NCI-H345 treated with DMSO at 0.1 percent for 48 hours (cell line): ENCODE results near the gene HUNK.

Experiments used
- DNase-seq: peaks from one replicate; lab custom pipeline; 2025; ENCODE audit not compliant: unreplicated experiment; lab: John Stamatoyannopoulos, UW

Gene HUNK

DNA sequence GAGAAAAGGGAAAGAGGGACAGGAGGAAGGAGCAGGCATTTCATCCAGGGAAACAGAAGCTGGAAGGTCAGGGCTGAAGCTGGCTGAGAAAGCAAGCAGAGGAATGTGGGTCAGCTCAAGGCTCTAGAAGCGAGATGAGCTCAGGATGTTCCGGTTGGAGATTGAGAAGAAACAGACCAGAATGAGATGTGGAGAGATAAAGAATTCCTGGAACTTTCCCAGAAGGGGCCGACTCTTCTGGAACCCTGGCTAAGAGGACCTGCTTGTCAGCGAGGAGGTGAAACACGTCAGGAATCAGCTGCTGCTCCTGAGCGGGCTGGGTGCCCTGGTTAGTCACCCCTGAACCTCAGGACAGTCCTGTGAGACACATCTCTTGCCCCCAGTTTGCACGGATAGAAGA is 75.9 kb downstream of the HUNK start:
- no peak for DNase-seq

DNA sequence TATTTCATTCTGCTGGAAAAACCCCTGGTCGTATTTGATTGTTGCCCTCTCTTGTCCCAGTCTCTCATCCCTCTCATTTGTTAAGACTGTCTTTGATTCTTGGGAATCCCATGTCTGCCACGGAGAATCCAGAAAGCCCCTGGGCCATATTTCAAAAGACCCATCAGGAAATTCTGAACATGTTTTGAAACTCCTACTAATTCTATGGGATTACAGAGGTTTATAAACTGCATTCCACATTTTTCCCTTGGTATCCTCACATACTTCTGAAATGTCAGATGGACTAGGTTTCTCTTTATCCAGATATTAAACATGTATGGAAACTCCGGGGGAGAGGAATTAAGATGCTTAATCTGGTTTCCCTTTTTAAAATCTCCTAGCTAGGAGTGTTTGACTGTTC is 80.0 kb downstream of the HUNK start:
- DNase-seq = no peak

DNA sequence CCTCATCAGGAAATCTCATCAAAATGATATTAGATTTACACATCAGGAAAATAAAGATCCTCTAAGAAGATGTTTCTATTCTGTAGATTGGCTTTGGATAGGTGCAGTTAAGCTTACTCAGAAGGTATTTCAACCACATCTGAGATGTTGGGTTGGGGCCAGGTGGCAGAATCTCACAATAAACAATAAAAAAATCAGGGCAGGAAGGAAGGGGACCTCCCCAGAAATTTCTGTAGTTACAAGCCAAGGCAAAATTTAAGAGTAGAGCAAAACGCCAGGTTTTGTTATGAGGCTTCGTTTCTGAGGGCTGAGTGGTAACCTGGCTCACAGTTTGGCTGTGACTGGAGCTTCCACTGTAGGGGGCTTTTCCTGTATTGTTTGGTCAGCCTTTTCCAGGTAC is 84.8 kb downstream of the HUNK start:
- no peak for DNase-seq

- DNase-seq = no peak
Observed at GRCh38 chr21:31959881-31960280, 87.1 kb downstream of the HUNK start.

DNA sequence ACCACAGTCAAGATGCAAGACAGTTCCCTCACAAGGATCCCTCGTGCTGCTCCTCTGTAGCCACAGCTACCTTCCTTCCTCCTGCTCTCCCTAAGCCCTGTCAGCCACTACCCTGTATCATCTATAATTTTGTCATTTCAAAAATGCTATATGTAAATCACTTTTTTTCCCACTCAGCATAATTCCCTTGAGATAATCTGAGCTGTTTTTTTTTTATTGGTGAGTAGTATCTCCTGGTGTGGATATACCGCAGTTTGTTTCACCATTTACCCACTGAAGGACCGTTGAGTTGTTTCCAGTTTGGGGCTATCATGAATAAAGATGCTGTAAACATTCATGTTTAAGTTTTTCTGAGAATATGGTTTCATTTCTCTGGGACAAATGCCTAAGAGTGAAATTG is 88.2 kb downstream of the HUNK start:
- DNase-seq = no peak

DNA sequence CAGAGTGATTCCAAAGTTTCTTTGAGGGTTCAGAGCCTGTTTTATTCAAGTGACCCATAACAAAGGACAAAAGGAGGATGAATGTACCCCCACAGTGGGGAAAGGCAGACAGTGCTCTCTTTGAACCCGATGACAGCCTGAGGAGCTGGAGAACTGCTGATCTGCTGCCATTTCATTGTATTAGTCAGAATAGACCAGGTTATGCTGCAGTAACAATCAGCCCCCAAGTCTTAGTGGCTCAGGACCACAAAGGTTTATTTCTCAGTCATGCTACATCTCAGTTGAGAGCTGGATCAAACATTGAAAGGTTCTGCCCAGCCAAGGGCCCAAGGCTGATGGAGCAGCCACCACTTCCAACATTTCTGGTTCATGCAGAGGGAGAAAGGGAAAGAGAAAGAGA is 88.9 kb downstream of the HUNK start:
- no peak for DNase-seq

GRCh38 chr21:31964692-31965091 is 91.9 kb downstream of the HUNK start:
- no peak for DNase-seq

GRCh38 chr21:31967334-31967733 is 94.5 kb downstream of the HUNK start:
- no peak for DNase-seq

DNA sequence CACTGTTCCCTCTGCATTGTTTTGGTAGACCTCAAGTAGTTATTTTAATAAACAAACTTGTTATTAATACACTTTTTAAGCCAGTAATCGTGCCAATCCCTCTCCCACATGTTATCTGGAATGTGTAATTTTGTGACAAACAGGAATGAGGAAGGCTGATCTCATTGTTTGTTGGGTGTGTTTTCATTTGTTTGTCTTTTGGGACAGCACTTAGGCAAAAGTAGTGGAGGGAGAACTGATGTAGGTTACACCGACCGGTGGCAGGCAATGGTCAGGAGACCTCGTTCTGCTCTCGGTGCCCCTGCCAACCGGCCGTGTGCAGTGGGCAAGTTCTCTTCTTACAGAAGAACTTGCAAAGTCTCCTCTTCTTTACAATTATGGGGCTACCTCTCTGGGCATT is 99.8 kb downstream of the HUNK start:
- DNase-seq = no peak

DNA sequence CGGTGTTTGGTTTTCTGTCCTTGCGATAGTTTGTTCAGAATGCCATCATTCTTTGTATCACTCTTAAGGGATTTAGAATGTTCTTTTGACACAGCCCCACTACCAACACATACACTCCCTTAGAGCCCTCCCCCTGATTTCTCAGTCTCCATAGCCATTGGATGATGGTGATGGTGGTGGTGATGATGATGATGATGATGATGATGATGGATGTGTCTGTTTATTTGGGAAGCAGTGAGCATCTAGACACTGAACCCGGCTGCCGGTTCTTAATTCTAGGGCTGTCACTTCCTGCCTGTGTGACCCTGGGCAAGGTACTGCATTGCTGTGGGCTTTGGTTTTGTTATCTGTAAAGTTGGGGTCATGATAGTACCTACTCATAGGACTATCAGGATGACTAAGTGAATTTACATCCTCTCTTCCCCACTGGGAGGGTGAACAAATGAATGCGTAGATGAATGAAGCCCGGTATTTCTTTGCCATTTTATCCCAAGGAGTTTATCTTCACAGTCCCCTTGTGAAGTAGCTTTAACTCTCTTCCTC is 100.7 kb downstream of the HUNK start:
- DNase-seq = no peak

DNA sequence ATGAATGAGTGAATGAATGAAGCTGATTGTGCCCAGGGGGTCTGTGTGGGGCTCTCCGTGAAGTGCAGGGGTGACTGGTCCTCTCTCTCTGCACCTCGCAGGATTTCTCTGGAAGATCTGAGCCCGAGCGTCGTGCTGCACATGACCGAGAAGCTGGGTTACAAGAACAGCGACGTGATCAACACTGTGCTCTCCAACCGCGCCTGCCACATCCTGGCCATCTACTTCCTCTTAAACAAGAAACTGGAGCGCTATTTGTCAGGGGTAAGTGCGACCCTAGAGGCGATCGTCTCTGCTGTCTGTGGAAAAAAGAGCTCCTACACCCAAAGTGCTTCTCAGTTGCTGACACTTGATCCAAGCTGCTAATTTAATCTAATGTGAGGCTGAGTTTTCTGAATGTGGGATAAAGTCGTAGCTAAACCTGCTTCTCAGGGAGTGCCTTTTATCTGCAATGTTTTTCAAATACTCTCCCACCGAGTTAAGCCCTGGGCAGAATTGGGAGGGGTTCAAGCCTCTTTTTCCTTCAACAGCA is 101.7 kb downstream of the HUNK start:
- no peak for DNase-seq

GRCh38 chr21:31975491-31975890 is 102.7 kb downstream of the HUNK start:
- DNase-seq = no peak

DNA sequence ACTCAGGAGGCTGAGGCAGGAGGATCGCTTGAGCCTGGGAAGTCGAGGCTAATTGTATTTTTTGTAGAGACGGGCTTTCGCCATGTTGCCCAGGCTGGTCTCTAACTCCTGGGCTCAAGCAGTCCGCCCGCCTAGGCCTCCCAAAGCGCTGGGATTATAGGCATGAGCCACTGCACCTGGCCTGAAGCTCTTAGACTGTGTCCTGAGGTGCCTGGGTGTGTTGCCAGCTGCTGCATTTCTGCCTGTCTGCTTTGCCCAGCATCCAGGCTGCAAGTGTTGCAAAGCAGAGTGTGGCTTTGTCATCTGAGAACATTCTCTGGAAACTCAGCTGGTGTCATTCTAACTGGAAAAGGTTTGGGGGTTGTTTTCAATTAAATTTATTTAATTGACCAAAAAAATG is 105.0 kb downstream of the HUNK start:
- DNase-seq = no peak

DNA sequence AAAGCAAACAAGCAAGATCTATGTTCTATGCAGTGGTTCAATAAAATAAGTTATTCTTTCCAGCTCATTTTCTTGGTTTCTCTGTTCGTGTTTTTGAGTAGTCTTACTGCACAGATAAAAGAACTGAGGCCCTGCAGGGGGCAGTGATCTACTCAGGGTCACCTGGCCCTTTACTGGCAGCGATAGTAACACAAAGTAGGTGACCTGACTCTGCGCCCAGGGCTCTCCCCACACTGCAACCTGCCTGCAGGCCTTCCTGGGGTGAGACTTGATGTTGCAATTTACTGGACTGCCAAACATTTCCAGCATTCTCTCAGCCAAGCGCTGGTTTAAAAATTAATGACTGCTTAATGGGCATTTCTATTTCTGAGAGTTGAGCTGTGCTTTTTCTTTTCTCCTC is 110.3 kb downstream of the HUNK start:
- no peak for DNase-seq

GRCh38 chr21:31983554-31983953 is 110.7 kb downstream of the HUNK start:
- DNase-seq = no peak

GRCh38 chr21:31985398-31985797 is 112.6 kb downstream of the HUNK start:
- DNase-seq = no peak

DNA sequence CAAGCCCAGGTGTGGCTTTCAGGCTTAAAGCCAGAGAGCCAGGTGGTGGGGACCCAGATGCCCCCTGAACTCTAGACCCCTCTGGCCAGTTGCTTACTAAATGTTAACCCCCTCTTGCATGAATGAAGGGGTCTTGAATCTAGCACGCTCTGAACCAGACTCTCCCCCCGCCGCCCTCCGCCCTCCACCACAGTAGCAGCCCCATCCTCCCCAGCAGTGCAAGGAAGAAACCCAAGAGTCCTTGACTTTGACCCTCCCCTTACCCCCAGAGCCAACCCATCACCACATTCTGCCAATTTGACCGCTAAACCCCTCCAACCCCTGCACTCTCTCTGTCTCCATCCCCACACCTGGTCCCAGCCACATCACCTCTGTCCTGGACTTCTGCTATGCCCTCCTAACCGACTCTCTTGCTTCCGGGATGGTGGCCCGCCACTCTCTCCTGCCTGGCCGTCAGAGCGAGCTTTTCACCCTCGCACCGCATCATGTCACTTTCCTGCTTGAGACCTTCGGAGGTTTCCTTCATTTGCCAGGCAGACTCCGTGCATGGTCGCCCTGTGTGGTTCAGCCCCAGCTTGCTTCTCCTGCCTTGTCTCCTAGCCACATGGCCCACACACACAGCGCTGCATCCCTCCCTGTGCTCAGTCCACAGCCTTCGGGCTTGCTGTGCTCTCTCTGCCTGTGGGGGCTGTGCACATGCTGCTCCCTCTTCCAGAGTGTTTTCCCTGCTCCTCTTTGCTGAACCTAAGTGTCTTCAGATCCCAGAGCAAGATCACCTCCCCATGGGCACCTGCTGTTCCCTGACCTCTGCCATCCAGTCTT is 113.4 kb downstream of the HUNK start:
- DNase-seq = no peak

GRCh38 chr21:31987696-31988095 is 114.9 kb downstream of the HUNK start:
- no peak for DNase-seq

DNA sequence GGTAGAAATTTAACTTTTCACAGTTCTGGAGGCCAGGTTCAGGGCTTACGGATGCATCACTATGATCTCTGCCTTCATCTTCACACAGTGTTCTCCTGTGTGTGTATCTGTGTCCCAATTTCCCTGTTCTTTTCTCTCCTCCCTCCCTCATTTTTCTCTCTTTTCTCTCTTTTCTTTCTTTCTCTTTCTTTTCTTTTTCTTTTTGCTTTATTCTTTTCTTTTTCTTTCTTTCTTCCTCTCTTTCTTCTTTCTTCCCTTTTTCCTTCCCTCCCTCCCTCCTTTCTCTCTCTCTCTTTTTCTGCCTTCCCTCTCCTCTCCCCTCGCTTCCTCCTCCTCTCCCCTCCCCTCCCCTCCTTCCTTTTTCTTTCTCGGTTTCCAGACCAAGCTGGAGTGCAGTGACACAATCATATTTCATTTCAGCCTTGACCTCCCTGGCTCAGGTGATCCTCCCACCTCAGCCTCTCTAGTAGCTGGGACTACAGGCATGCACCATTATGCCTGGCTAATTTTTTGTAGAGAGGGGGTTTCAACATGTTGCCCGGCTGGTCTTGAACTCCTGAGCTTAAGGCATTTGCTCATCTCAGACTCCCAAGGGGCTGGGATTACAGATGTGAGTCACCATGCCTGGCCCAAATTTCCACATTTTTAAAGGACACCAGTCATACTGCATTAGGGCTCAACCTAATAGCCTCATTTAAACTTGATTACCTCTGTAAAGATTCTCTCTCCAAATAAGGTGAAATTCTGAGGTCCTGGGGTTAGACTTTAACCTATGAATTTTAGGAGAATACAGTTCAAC is 115.9 kb downstream of the HUNK start:
- DNase-seq = no peak

DNA sequence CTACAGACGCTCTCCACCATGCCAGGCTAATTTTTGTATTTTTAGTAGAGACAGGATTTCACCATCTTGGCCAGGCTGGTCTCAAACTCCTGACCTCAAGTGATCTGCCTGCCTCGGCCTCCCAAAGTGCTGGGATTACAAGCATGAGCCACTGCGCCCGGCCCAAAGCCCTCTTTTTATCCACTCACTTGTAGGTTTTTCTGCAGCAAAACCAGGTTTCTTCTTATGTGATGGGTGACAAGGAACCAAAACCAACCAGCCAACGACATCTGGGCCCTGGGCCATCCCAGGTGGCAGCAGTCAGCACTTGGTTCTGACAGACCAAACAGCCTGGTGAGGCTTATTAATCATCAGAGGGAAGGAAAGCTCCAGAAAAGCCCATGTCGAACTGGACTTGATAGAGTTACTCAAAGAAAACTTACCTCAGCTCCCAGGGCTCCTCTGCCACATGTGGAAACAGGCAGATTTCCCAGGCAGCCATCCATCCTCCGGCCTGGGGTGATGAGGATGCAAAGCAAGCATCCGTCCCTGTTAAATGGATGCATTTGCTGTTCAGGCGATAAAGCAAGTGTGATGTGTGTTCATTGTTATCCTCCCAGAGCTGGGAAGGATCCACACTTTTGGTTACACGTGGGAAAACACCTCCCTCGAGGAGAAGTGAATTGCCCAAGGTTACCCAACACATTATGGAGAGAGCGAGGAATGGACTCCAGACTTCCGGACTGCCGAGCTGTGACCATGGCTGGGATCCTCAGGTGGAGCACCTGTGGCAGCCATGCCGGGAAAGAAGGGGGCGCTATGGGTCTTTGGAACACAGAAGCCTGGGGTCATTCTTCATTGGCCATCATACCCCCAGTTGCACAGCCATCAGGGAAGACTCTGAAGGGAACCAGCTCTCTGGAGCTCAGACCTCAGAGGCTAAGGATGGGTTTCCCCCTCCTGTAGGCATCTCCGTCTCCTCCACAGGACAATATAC is 118.8 kb downstream of the HUNK start:
- DNase-seq = no peak

- DNase-seq = no peak
Observed at GRCh38 chr21:31992391-31992790, 119.6 kb downstream of the HUNK start.
